ENCODE results near the gene ATF7. TPM values are rescaled to one million over a fixed set of nuclear protein-coding genes. Genes with fewer than 3 reads are reported as not detected.

The ATF7 gene
- total RNA-seq, 1 experiment from 2014 or later: 3.9 TPM

- no peak for DNase-seq (ENCODE audit: low spot score)
These were observed 142.8 kb downstream of the ATF7 start for GRCh38 chr12:53483225-53483978.

- DNase-seq (ENCODE audit: low spot score): no peak
These were observed 143.5 kb downstream of the ATF7 start for GRCh38 chr12:53482626-53483168.

- no peak for DNase-seq (ENCODE audit: low spot score)
These were observed 144.1 kb downstream of the ATF7 start for GRCh38 chr12:53481939-53482586.

- peak; percentile 61 for DNase-seq (ENCODE audit: low spot score)
These were observed 144.7 kb downstream of the ATF7 start for GRCh38 chr12:53481458-53481857.

GRCh38 chr12:53480491-53481442 is 145.4 kb downstream of the ATF7 start:
- DNase-seq (ENCODE audit: low spot score): no peak

GRCh38 chr12:53479331-53479730 is 146.9 kb downstream of the ATF7 start:
- no peak for DNase-seq (ENCODE audit: low spot score)

- no peak for DNase-seq (ENCODE audit: low spot score)
These were observed 147.3 kb downstream of the ATF7 start for GRCh38 chr12:53478865-53479264.

GRCh38 chr12:53476769-53477209 is 149.4 kb downstream of the ATF7 start:
- no peak for DNase-seq (ENCODE audit: low spot score)

- DNase-seq (ENCODE audit: low spot score): no peak
These were observed 151.4 kb downstream of the ATF7 start for GRCh38 chr12:53474819-53475218.

- no peak for DNase-seq (ENCODE audit: low spot score)
These were observed 152.1 kb downstream of the ATF7 start for GRCh38 chr12:53474077-53474476.

GRCh38 chr12:53472056-53472582 is 154.1 kb downstream of the ATF7 start:
- DNase-seq (ENCODE audit: low spot score): no peak

- no peak for DNase-seq (ENCODE audit: low spot score)
These were observed 157.9 kb downstream of the ATF7 start for GRCh38 chr12:53468282-53468681.

- no peak for DNase-seq (ENCODE audit: low spot score)
These were observed 158.3 kb downstream of the ATF7 start for GRCh38 chr12:53467880-53468279.

- DNase-seq (ENCODE audit: low spot score): no peak
These were observed 159.1 kb downstream of the ATF7 start for GRCh38 chr12:53467082-53467481.

- no peak for DNase-seq (ENCODE audit: low spot score)
These were observed 159.5 kb downstream of the ATF7 start for GRCh38 chr12:53466640-53467039.

- DNase-seq (ENCODE audit: low spot score): no peak
These were observed 160.5 kb downstream of the ATF7 start for GRCh38 chr12:53465679-53466078.

- DNase-seq (ENCODE audit: low spot score): no peak
These were observed 161.3 kb downstream of the ATF7 start for GRCh38 chr12:53464685-53465418.

- no peak for DNase-seq (ENCODE audit: low spot score)
These were observed 162.2 kb downstream of the ATF7 start for GRCh38 chr12:53463802-53464560.

GRCh38 chr12:53462935-53463334 is 163.2 kb downstream of the ATF7 start:
- DNase-seq (ENCODE audit: low spot score): no peak

- no peak for DNase-seq (ENCODE audit: low spot score)
These were observed 164.6 kb downstream of the ATF7 start for GRCh38 chr12:53461591-53461990.
